Adrenal gland (tissue), 5 donors: ENCODE results near the gene PSD.

Source experiments
- CTCF ChIP-seq, 6 experiments: fragments of 450-650 bp in 4 of 6; fragments of 200-600 bp in 2 of 6; sonication (generic) in 1 of 6; IDR thresholded peaks; 1 replicate in 5 of 6; 2 replicates in 1 of 6; pipeline versions ENCODE4 v1.5.1 to v1.8.0; 2016 to 2021; ENCODE audit warnings: antibody characterized with exemption in 6 of 6, mild to moderate bottlenecking in 2 of 6, moderate library complexity in 1 of 6
- POLR2A ChIP-seq, 2 donors: fragments of 450-650 bp; IDR thresholded peaks; one replicate each; pipeline ENCODE4 v1.6.1; 2017; ENCODE audit warnings: antibody characterized with exemption in 2 of 2, mild to moderate bottlenecking in 2 of 2, moderate library complexity in 1 of 2
- donor health status: DM: no; HTN: no; CAD: no.

- TF ChIP-seq CTCF (IDR thresholded peaks at IDR 0.05) (no peak), POLR2A (IDR thresholded peaks at IDR 0.05) (no peak)
Measured at GRCh38 chr10:102435133-102435497, 16.5 kb upstream of the PSD start.
